Measurements from ENCODE around the gene DGCR6L. TPM values are rescaled to one million over a fixed set of nuclear protein-coding genes. Genes with fewer than 3 reads are reported as not detected.

DGCR6L gene
- total RNA-seq, 2 donors from 2014 or later, result 29.2 to 31.7 TPM

DNA sequence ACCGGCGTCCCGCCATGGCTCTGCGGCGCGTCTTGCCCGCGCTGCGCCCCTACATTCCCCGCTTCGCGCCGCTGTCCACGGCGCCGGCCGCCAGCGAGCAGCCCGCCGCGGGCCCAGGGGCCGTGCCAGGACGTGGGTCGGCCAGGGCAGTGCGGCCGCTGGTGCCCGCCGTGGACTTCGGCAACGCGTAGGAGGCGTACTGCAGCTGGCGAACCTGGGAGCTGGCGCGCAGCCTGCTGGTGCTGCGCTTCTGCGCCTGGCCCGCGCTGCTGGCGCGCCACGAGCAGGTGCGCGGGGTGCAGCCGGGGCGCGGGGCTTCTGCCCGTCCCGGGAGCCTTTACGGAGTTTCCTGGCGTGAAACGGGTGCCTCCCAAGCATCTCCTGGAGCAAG lies 20.1 kb downstream of the DGCR6L start:
- no peak overlapping the region for H3K27ac Mint-ChIP-seq
- ATAC-seq (peak; percentile 59), DNase-seq (peak in 1 of 3 donors; percentile 41)
- peaks cover 3% of the 10 kb centered on the region for H3K4me1 Mint-ChIP-seq
- no peaks in the 10 kb centered on the region for H3K27me3 Mint-ChIP-seq
- H3K36me3 Mint-ChIP-seq (ENCODE audit: low read depth), result no peaks in the 10 kb centered on the region
- H3K9me3 ChIP-seq (ENCODE audit: control insufficient read depth, low read length, poor library complexity, severe bottlenecking), result no peaks in the 10 kb centered on the region
- H3K4me3 Mint-ChIP-seq, result peak overlapping the region; percentile 83

DNA sequence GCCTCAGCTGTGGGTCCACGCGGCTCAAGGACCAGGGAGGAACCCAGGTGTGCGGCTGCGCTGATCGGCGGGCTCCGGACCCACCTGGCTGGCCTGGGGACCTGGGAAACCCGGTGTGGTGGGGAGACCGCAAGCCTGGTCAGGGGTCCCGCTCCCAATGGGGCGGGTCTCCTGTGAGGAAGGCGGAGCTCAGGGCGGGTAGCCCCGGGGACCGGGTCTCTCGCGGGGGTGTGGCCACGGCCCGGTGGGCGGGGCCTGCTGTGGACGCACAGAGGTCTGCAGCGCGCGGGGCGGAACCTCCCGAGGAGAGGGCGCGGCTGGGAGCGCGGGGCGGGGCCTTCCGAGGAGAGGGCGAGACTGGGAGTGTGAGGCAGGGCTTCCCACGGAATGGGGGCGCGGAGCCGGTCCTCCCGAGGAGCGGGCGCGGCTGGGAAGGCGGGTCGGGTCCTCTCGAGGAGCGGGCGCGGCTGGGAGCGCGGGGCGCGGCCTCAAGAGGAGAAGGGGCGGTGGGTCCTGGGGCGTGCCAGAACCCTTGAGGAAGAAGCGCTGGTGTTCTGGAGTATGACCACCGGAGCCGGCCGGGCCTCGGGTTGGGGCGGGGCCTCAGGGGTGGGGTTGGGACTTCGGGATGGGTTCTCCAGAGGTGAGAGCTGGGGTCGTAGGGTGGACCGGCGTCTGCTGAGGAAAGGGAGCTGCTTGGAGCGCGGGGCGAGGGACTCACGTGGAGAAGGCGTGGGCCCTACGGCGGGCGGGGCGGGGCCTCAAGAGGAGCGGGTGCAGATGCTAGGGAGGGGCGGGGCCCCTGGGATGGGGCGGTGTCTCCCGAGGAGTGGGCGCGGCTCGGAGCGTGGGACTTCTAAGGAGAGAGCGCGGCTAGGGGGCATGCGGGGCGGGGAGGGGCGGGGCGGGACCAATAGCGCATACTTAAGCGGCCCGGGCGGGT lies 20.8 kb downstream of the DGCR6L start:
- ATAC-seq (peak; percentile 93), DNase-seq (peak; percentile 85 to 89 (median 89))
- H3K9me3 ChIP-seq (ENCODE audit: control insufficient read depth, low read length, poor library complexity, severe bottlenecking), result no peaks in the 10 kb centered on the region
- Mint-ChIP-seq H3K4me1 (peaks cover 3% of the 10 kb centered on the region), H3K27ac (no peak overlapping the region), H3K4me3 (peak overlapping the region; percentile 83), H3K27me3 (no peaks in the 10 kb centered on the region), H3K36me3 (ENCODE audit: low read depth) (no peaks in the 10 kb centered on the region)

DNA sequence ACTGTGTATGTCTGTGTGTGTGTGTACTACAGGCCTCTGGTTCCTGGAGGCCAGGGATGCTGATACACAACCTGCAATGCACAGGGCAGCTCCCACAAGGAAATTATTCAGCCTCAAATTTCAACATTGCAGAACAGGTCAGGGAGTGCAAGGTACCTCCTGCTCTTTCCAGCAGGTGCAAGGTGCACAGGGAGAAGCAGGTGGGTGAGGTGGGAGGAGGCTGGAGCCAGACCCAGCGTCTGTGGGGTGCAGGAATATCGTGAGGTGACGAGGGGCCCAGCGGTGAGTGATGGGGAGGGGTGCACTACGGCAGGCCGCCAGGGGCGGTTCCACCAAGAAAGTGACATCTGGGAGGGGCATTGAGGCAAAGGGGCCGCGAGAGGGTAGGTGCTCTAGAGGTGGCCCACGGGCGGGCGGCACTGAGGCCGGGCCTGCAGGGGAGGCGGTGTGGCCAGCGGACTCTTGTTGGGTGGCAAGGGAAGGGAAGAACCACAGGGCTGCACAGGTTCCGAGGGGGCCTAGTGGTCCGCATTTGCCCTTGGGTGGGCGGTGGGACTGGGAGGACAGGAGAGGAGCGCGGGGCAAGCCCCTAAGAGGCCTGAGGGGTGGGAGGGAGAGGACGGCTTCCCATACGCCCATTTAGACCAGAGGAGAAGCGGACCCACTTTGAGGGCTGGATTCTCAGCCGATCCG lies 21.6 kb downstream of the DGCR6L start:
- H3K4me1 Mint-ChIP-seq, result peaks cover 3% of the 10 kb centered on the region
- no peaks in the 10 kb centered on the region for H3K36me3 Mint-ChIP-seq (ENCODE audit: low read depth)
- no peaks in the 10 kb centered on the region for H3K27me3 Mint-ChIP-seq
- H3K27ac Mint-ChIP-seq, result peak overlapping the region; percentile 62
- no peak for DNase-seq
- no peak for ATAC-seq
- no peaks in the 10 kb centered on the region for H3K9me3 ChIP-seq (ENCODE audit: control insufficient read depth, low read length, poor library complexity, severe bottlenecking)
- peak overlapping the region; percentile 83 for H3K4me3 Mint-ChIP-seq

DNA sequence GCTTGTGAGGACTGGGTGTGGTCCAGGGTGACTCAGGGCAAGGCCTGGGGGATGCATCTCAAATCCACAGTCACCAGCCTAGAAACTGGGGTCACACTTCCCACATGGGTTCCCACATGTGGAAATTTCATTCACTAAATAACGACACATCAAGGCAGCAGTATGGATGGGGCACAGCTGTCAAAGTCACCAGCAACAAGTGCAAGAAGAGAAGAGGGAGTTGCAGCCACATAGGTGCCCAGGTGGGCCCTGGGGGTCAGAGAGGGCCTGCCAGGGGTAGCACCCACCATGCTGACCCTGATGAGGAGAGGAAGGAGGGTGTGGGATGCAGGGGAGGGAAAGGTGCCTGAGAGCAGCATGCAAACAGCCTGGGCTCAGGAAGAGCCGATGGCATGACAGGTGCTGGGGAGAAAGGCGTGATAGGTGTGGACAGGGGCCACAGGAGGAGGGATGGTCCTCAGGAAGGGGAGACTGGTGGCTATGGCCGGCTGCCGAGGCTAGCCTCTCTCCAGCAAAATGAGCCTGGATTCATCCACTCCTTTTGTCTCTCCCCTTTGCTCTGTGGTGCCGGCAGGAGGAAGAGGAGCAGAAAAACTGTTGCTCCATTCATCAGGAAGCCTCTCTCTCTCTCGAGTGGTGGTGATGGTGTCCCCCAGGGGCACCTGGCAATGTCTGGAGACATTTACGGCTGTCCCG lies 22.3 kb downstream of the DGCR6L start:
- Mint-ChIP-seq H3K4me1 (peaks cover 3% of the 10 kb centered on the region), H3K27me3 (no peaks in the 10 kb centered on the region), H3K27ac (peak overlapping the region; percentile 62), H3K36me3 (ENCODE audit: low read depth) (no peaks in the 10 kb centered on the region), H3K4me3 (peak overlapping the region; percentile 83)
- ATAC-seq, result no peak
- H3K9me3 ChIP-seq (ENCODE audit: control insufficient read depth, low read length, poor library complexity, severe bottlenecking), result no peaks in the 10 kb centered on the region
- no peak for DNase-seq

DNA sequence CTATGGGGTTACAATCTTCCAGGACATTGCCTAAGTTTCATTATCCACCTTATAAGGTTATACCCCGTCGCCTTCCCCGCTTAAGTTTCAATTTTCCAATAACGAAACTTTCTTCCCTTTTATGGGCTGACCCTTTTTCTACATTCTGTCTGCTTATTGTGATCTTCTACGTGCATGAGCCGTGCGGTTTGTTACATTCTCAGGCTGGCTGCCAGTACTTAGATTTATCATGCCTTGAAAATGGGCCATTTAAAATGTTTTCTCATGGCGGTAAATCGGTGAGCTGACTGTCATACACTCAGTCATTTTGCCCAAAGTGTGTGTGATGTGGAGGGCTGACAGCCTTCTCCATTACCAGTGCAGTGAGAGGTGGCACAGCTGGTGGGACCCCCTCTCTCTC lies 23.3 kb downstream of the DGCR6L start:
- no peak overlapping the region for H3K27ac Mint-ChIP-seq
- no peak for ATAC-seq
- H3K4me3 Mint-ChIP-seq, result no peak overlapping the region
- H3K9me3 ChIP-seq (ENCODE audit: control insufficient read depth, low read length, poor library complexity, severe bottlenecking), result no peaks in the 10 kb centered on the region
- H3K4me1 Mint-ChIP-seq, result peaks cover 3% of the 10 kb centered on the region
- H3K36me3 Mint-ChIP-seq (ENCODE audit: low read depth), result no peaks in the 10 kb centered on the region
- H3K27me3 Mint-ChIP-seq, result no peaks in the 10 kb centered on the region
- DNase-seq, result no peak

DNA sequence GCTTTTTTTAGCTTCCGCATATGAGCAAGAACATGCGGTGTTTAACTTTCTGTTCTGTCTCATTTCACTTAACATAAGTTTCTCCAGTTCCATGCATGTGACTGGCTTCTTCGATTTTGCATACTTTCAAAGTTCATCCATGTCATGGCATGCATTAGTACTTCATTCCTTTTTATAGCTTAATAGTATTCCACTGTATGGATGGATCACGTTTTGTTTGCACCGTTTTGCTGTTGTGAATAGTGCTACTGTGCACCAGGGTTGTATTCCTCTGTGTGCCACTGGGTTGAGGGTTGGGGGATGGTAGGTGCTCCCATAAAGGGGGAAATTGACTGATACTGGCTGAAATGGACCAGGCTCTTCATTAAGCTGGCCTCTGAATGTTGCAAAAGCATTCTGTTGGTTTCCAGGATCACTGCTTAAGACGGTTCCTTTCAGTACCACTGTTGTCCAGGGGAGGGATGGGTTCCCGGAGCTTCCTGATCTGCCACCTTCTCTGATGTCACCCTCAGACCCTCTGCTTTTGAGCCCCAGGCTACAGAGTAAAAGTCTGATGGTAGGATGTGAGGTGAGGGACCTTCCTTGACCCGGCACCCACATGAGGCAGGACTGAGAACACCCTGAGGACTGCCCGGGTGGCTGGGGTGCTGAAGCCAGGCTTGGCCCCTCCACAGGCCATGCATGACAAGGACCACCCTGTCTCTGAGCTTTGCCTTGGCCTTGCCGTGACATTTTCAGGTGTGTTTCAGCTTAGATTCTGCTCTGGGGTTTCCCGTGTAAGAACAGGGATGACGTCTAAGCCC lies 24.4 kb downstream of the DGCR6L start:
- H3K4me1 Mint-ChIP-seq, result peaks cover 3% of the 10 kb centered on the region
- H3K27me3 Mint-ChIP-seq, result no peaks in the 10 kb centered on the region
- no peaks in the 10 kb centered on the region for H3K9me3 ChIP-seq (ENCODE audit: control insufficient read depth, low read length, poor library complexity, severe bottlenecking)
- peak overlapping the region; percentile 14 for H3K27ac Mint-ChIP-seq
- ATAC-seq (no peak), DNase-seq (no peak)
- no peak overlapping the region for H3K4me3 Mint-ChIP-seq
- no peaks in the 10 kb centered on the region for H3K36me3 Mint-ChIP-seq (ENCODE audit: low read depth)

DNA sequence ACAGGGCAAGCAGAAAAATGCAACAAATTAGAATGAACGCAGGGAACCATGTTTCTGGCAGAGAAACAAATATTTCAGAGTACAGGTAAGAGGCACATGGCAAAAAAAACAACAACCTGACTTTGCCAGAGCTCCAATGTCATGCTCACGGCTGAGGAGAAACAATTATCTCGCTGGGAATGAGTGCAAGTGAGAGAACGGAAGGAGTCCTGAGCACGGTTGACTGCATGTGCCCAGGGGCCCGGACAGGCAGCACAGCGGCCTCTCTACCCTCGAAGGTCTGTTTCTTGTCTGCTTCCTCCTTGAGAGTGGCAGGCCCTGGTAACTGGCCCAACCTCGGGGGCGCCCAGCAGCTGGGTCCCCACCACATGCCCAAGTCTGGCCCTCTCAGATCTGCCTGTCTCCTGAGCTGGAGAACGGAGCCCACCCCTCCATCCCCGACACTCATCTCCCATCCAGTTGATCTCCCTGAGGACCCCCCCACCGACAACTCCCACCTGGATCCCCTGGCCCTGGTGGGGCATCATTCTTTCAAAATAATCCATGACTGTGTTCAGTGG lies 27.1 kb downstream of the DGCR6L start:
- H3K27ac Mint-ChIP-seq, result no peak overlapping the region
- ATAC-seq (no peak), DNase-seq (no peak)
- H3K27me3 Mint-ChIP-seq, result no peaks in the 10 kb centered on the region
- no peaks in the 10 kb centered on the region for H3K9me3 ChIP-seq (ENCODE audit: control insufficient read depth, low read length, poor library complexity, severe bottlenecking)
- H3K4me3 Mint-ChIP-seq, result no peak overlapping the region
- no peaks in the 10 kb centered on the region for H3K4me1 Mint-ChIP-seq
- H3K36me3 Mint-ChIP-seq (ENCODE audit: low read depth), result no peaks in the 10 kb centered on the region

DNA sequence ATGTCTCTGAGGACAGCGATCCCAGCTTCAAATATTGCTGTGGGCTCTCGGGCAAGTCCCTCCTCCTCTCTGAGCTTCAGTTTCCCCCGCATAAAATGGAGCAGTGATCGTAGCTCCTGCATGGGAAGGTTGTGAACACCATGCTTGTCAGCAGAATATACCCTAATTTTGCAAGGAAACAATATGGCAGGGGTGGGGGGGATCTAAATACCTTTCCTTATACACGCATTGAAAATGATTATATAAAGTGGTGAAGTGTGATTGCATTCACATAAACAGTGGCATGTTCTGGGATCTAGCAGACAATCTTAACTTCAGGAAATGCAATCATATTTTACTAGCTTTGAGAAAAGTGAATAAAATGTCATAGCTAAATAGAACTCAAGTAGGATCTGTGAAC lies 27.8 kb downstream of the DGCR6L start:
- ATAC-seq (no peak), DNase-seq (no peak)
- Mint-ChIP-seq H3K36me3 (ENCODE audit: low read depth) (no peaks in the 10 kb centered on the region), H3K27me3 (no peaks in the 10 kb centered on the region), H3K27ac (no peak overlapping the region), H3K4me1 (no peaks in the 10 kb centered on the region), H3K4me3 (no peak overlapping the region)
- H3K9me3 ChIP-seq (ENCODE audit: control insufficient read depth, low read length, poor library complexity, severe bottlenecking), result no peaks in the 10 kb centered on the region

DNA sequence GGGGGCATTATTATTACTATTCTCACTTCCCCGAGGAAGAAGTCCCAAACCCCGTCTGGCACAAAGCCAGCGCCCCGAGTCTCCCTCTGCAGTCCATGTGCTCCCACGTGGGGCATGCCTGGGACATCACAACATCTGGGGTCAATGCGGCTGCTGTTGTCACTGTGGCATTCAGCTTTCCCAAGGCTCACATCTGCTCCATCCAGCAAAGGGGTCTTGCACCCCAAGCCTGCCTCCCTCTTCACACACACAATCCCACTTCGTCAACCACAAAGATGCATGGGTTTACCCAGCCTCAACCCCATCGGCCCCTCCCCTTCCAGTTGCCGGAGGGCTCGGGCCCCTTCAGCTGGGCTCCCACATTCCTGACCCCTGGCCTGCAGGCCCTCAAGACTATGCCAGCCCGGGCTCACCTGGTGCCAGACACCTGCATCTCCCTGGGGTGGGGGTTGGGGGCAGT lies 28.2 kb downstream of the DGCR6L start:
- no peaks in the 10 kb centered on the region for H3K4me1 Mint-ChIP-seq
- H3K9me3 ChIP-seq (ENCODE audit: control insufficient read depth, low read length, poor library complexity, severe bottlenecking), result no peaks in the 10 kb centered on the region
- H3K27me3 Mint-ChIP-seq, result no peaks in the 10 kb centered on the region
- DNase-seq (no peak), ATAC-seq (no peak)
- H3K36me3 Mint-ChIP-seq (ENCODE audit: low read depth), result no peaks in the 10 kb centered on the region
- no peak overlapping the region for H3K4me3 Mint-ChIP-seq
- no peak overlapping the region for H3K27ac Mint-ChIP-seq

DNA sequence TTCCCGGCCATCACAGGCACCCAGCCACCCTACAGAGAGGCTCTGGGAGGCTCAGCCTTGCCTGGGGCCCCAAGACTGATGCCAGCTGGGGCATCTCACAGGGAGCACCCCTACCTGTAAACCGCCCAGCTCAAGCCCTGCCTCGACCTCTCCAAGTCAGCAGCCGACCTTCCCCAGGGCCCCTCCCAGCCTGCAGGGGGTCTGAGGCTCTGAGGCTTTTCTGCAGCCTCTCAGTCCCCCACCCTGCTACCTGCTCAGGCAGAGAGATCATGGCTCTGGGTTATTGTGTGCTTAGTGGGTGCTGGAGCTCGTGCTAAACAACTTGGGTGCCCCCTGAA lies 28.6 kb downstream of the DGCR6L start:
- H3K27me3 Mint-ChIP-seq, result no peaks in the 10 kb centered on the region
- no peak overlapping the region for H3K27ac Mint-ChIP-seq
- H3K4me3 Mint-ChIP-seq, result no peak overlapping the region
- H3K4me1 Mint-ChIP-seq, result no peaks in the 10 kb centered on the region
- ATAC-seq, result no peak
- DNase-seq, result no peak
- H3K36me3 Mint-ChIP-seq (ENCODE audit: low read depth), result no peaks in the 10 kb centered on the region
- no peaks in the 10 kb centered on the region for H3K9me3 ChIP-seq (ENCODE audit: control insufficient read depth, low read length, poor library complexity, severe bottlenecking)

DNA sequence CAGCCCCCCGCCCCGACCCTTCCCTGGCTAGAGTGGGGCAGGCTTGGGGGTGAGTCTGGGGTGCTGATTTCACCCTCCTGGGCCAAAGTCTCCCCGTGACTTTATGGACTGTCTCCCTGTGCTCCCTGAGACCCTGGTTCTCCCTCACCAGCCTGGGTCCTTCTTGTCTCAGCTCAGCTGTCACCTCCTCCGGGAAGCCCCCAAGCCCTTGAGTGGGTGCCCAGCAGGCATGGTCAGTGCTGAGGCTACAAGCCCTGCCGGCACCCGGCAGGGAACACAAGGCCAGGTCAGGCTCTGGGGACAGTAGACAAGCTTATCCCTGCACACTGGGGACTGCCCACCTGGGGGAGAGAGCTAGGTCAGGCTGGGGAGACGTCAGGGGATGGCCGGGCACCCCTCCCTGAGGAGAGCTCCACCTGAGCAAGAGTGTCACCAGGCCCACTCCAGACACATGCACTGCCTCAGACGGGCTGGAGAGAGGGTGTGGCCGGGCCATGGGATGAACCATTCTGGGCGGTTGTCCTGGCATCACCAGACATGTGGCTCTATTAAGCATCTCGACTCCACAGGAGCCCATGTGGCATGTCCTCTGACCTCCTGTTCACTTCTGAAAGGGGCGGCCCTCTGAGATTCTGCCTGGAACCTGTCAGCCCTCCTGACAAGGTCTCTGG lies 29.1 kb downstream of the DGCR6L start:
- no peaks in the 10 kb centered on the region for H3K36me3 Mint-ChIP-seq (ENCODE audit: low read depth)
- H3K9me3 ChIP-seq (ENCODE audit: control insufficient read depth, low read length, poor library complexity, severe bottlenecking), result no peaks in the 10 kb centered on the region
- no peaks in the 10 kb centered on the region for H3K4me1 Mint-ChIP-seq
- H3K27me3 Mint-ChIP-seq, result no peaks in the 10 kb centered on the region
- ATAC-seq (no peak), DNase-seq (no peak)
- H3K27ac Mint-ChIP-seq, result no peak overlapping the region
- H3K4me3 Mint-ChIP-seq, result no peak overlapping the region

DNA sequence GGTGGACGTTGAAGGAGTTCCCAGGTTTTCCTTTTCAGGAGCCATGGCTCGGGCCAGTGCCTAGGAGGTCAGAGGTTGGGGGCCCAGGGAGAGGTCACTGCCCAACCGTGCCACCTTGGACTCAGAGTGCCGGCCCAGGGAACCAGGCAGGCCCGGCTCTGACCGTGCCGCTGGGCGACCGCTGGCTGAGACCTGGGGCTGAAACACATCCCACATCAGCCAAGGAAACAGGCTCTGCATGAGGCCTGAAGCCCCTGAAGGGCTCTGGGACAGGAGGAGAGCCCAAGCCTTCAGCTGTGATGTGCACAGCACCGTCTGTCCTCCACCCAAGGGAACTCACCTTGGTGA lies 29.8 kb downstream of the DGCR6L start:
- Mint-ChIP-seq H3K4me1 (no peaks in the 10 kb centered on the region), H3K36me3 (ENCODE audit: low read depth) (no peaks in the 10 kb centered on the region), H3K27me3 (no peaks in the 10 kb centered on the region), H3K4me3 (no peak overlapping the region), H3K27ac (no peak overlapping the region)
- H3K9me3 ChIP-seq (ENCODE audit: control insufficient read depth, low read length, poor library complexity, severe bottlenecking), result no peaks in the 10 kb centered on the region
- no peak for DNase-seq
- no peak for ATAC-seq
